Measurements from ENCODE around the gene ANO3. TPM values are rescaled to one million over a fixed set of nuclear protein-coding genes. Genes with fewer than 3 reads are reported as not detected.
"Not testable (repeated sequence)": the region's sequence is repeated elsewhere in the genome, so short reads cannot be mapped to it uniquely, and the experiment has no call there.

The ANO3 gene
- total RNA-seq, 1 donor from 2014 or later = 0.12 TPM

- DNase-seq (ENCODE audit: extremely low read depth, low read depth, low spot score) = no peak
These were observed 286.5 kb downstream of the ANO3 start for GRCh38 chr11:26618441-26618840.

- DNase-seq (ENCODE audit: extremely low read depth, low read depth, low spot score) = no peak
These were observed 288.5 kb downstream of the ANO3 start for GRCh38 chr11:26620282-26621045.

- DNase-seq (ENCODE audit: extremely low read depth, low read depth, low spot score) = no peak
These were observed 289.2 kb downstream of the ANO3 start for GRCh38 chr11:26621132-26621531.

- DNase-seq (ENCODE audit: extremely low read depth, low read depth, low spot score) = no peak
These were observed 290.3 kb downstream of the ANO3 start for GRCh38 chr11:26622181-26622580.

- no peak for DNase-seq (ENCODE audit: extremely low read depth, low read depth, low spot score)
These were observed 291.2 kb downstream of the ANO3 start for GRCh38 chr11:26623076-26623659.

- no peak for DNase-seq (ENCODE audit: extremely low read depth, low read depth, low spot score)
These were observed 294.4 kb downstream of the ANO3 start for GRCh38 chr11:26626346-26626745.

- no peak for DNase-seq (ENCODE audit: extremely low read depth, low read depth, low spot score)
These were observed 300.8 kb downstream of the ANO3 start for GRCh38 chr11:26632691-26633159.

- not testable (repeated sequence) for DNase-seq (ENCODE audit: extremely low read depth, low read depth, low spot score)
These were observed 311.4 kb downstream of the ANO3 start for GRCh38 chr11:26643314-26643713.

- peak; percentile 33 for DNase-seq (ENCODE audit: extremely low read depth, low read depth, low spot score)
These were observed 318.0 kb downstream of the ANO3 start for GRCh38 chr11:26649884-26650283.

- DNase-seq (ENCODE audit: extremely low read depth, low read depth, low spot score) = no peak
These were observed 320.0 kb downstream of the ANO3 start for GRCh38 chr11:26651916-26652315.

- no peak for DNase-seq (ENCODE audit: extremely low read depth, low read depth, low spot score)
These were observed 323.4 kb downstream of the ANO3 start for GRCh38 chr11:26655287-26655686.

- no peak for DNase-seq (ENCODE audit: extremely low read depth, low read depth, low spot score)
These were observed 331.0 kb downstream of the ANO3 start for GRCh38 chr11:26662916-26663315.

- DNase-seq (ENCODE audit: extremely low read depth, low read depth, low spot score) = no peak
These were observed 333.1 kb downstream of the ANO3 start for GRCh38 chr11:26665036-26665435.

GRCh38 chr11:26665946-26666345 is 334.0 kb downstream of the ANO3 start:
- no peak for DNase-seq (ENCODE audit: extremely low read depth, low read depth, low spot score)

GRCh38 chr11:26675233-26675928 is 343.5 kb downstream of the ANO3 start:
- DNase-seq (ENCODE audit: extremely low read depth, low read depth, low spot score) = no peak

- DNase-seq (ENCODE audit: extremely low read depth, low read depth, low spot score) = no peak
These were observed 344.7 kb downstream of the ANO3 start for GRCh38 chr11:26676641-26677040.

GRCh38 chr11:26677566-26677965 is 345.6 kb downstream of the ANO3 start:
- no peak for DNase-seq (ENCODE audit: extremely low read depth, low read depth, low spot score)

- DNase-seq (ENCODE audit: extremely low read depth, low read depth, low spot score) = no peak
These were observed 355.4 kb downstream of the ANO3 start for GRCh38 chr11:26687351-26687750.

GRCh38 chr11:26688701-26689100 is 356.8 kb downstream of the ANO3 start:
- no peak for DNase-seq (ENCODE audit: extremely low read depth, low read depth, low spot score)

GRCh38 chr11:26696330-26696729 is 364.4 kb downstream of the ANO3 start:
- DNase-seq (ENCODE audit: extremely low read depth, low read depth, low spot score) = no peak

GRCh38 chr11:26698224-26698623 is 366.3 kb downstream of the ANO3 start:
- no peak for DNase-seq (ENCODE audit: extremely low read depth, low read depth, low spot score)
